GM12874 (cell line): ENCODE results near the gene TM4SF1.

ENCODE experiments used
- CTCF ChIP-seq: IDR thresholded peaks from 2 replicates; pipeline ENCODE4 v1.5.1; 2011; ENCODE audit warnings: low read depth, mild to moderate bottlenecking, control low read depth, low read length, moderate library complexity; ENCODE audit not compliant: insufficient read depth

The TM4SF1 gene

GRCh38 chr3:149325581-149325980 lies 51.9 kb downstream of the TM4SF1 start:
- TF ChIP-seq CTCF, result no peak

- no peak for TF ChIP-seq CTCF
These were observed 53.1 kb downstream of the TM4SF1 start for GRCh38 chr3:149324332-149324731.

GRCh38 chr3:149321640-149322039 lies 55.8 kb downstream of the TM4SF1 start:
- TF ChIP-seq CTCF, result no peak

GRCh38 chr3:149321136-149321535 lies 56.3 kb downstream of the TM4SF1 start:
- no peak for TF ChIP-seq CTCF

- no peak for TF ChIP-seq CTCF
These were observed 57.7 kb downstream of the TM4SF1 start for GRCh38 chr3:149319750-149320149.
